ENCODE measurements around the gene NOTUM. TPM values are rescaled to one million over a fixed set of nuclear protein-coding genes. Genes with fewer than 3 reads are reported as not detected.

Gene NOTUM
- total RNA-seq, 2 experiments from 2014 or later: 0.41 to 0.49 TPM

GRCh38 chr17:81996757-81997441, 35.9 kb upstream of the NOTUM start:
- intact Hi-C loops (cut with micrococcal nuclease): no loop called here
- POLR2A ChIA-PET: interaction anchor here (0.5 to 1.1 kb wide), 3 partner anchors 14 to 354 kb away, joined by 3 read pairs; no protein-coding TSS in a partner anchor
- Mint-ChIP-seq H3K27me3 (no peaks in the 10 kb centered on the region), H3K9me3 (no peaks in the 10 kb centered on the region), H3K27ac (no peak overlapping the region), H3K36me3 (ENCODE audit: low read depth) (no peaks in the 10 kb centered on the region), H3K4me1 (ENCODE audit: low read depth) (no peaks in the 10 kb centered on the region), H3K4me3 (no peak overlapping the region)
- no peak for TF ChIP-seq CTCF (IDR thresholded peaks at IDR 0.05)
- CTCF ChIA-PET: interaction anchor here (1.1 to 1.2 kb wide), 3 partner anchors 24 to 37 kb away, joined by 3 to 4 read pairs (median 4); no protein-coding TSS in a partner anchor
- no peak for ATAC-seq
- no peak for DNase-seq

DNA sequence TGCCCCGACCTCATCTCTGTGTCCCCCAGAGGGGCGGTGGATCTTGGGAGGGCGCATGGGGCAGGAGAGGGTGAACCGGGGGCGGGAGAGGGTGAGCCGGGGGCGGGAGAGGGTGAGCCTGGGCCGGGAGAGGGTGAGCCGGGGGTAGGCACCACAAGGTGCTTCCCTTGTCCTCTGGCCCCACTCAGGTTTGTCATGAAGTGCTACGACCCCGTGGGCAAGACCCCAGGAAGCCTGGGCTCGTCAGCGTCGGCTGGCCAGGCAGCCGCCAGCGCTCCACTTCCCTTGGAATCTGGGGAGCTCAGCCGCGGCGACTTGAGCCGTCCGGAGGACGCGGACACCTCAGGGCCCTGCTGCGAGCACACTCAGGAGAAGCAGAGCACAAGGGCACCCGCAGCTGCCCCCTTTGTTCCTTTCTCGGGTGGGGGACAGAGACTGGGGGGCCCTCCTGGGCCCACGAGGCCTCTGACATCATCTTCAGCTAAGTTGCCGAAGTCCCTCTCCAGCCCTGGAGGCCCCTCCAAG, 35.3 kb upstream of the NOTUM start:
- no peak for ATAC-seq
- H3K4me1 Mint-ChIP-seq (ENCODE audit: low read depth): no peaks in the 10 kb centered on the region
- H3K27ac Mint-ChIP-seq: no peak overlapping the region
- DNase-seq: no peak
- POLR2A ChIA-PET: interaction anchor here (1.1 kb wide), 1 partner anchor 15 kb away, joined by 3 read pairs; no protein-coding TSS in a partner anchor
- H3K36me3 Mint-ChIP-seq (ENCODE audit: low read depth): no peaks in the 10 kb centered on the region
- H3K4me3 Mint-ChIP-seq: no peak overlapping the region
- H3K27me3 Mint-ChIP-seq: no peaks in the 10 kb centered on the region
- H3K9me3 Mint-ChIP-seq: no peaks in the 10 kb centered on the region
- no peak for TF ChIP-seq CTCF (IDR thresholded peaks at IDR 0.05)
- CTCF ChIA-PET: interaction anchor here (1.1 to 1.9 kb wide), 2 partner anchors 24 to 34 kb away, joined by 3 to 5 read pairs; no protein-coding TSS in a partner anchor
- intact Hi-C loops (cut with micrococcal nuclease): no loop called here

- ATAC-seq: no peak
Observed at GRCh38 chr17:81995463-81996231, 34.7 kb upstream of the NOTUM start.

GRCh38 chr17:81994593-81995462, 33.8 kb upstream of the NOTUM start:
- Mint-ChIP-seq H3K27me3 (no peaks in the 10 kb centered on the region), H3K9me3 (no peaks in the 10 kb centered on the region), H3K27ac (no peak overlapping the region), H3K4me1 (ENCODE audit: low read depth) (no peaks in the 10 kb centered on the region), H3K36me3 (ENCODE audit: low read depth) (no peaks in the 10 kb centered on the region), H3K4me3 (no peak overlapping the region)
- DNase-seq (no peak), ATAC-seq (no peak)
- no peak for TF ChIP-seq CTCF (IDR thresholded peaks at IDR 0.05)
- ChIA-PET POLR2A (no interaction called here), CTCF (interaction anchor here (1.9 kb wide), 1 partner anchor 25 kb away, joined by 5 read pairs; no protein-coding TSS in a partner anchor)
- intact Hi-C loops (cut with micrococcal nuclease): no loop called here

More at GRCh38 chr17:81995463-81996231, 34.7 kb upstream of the NOTUM start:
- no peaks in the 10 kb centered on the region for H3K27me3 Mint-ChIP-seq
- ChIA-PET POLR2A (no interaction called here), CTCF (interaction anchor here (1.9 kb wide), 1 partner anchor 24 kb away, joined by 5 read pairs; no protein-coding TSS in a partner anchor)
- intact Hi-C loops (cut with micrococcal nuclease): no loop called here
- H3K9me3 Mint-ChIP-seq: no peaks in the 10 kb centered on the region
- no peak overlapping the region for H3K4me3 Mint-ChIP-seq
- no peak for DNase-seq
- no peaks in the 10 kb centered on the region for H3K4me1 Mint-ChIP-seq (ENCODE audit: low read depth)
- no peaks in the 10 kb centered on the region for H3K36me3 Mint-ChIP-seq (ENCODE audit: low read depth)
- TF ChIP-seq CTCF (IDR thresholded peaks at IDR 0.05): no peak
- no peak overlapping the region for H3K27ac Mint-ChIP-seq

All from activated CD8-positive, alpha-beta T cell treated with anti-CD3 and anti-CD28 coated beads for 36 hours (primary cell).